C4-2B (cell line): ENCODE results near the gene LRRC59.

Experiments
- CTCF ChIP-seq: fragments of 450-650 bp; conservative IDR thresholded peaks from 2 replicates; pipeline ENCODE4 v1.5.1; 2017; ENCODE audit warnings: mild to moderate bottlenecking
- ZFX ChIP-seq: fragments of 450-650 bp; IDR thresholded peaks from 2 replicates; pipeline ENCODE4 v1.6.1; 2017

GRCh38 chr17:50440838-50441829 lies 43.8 kb upstream of the LRRC59 start:
- TF ChIP-seq CTCF, result no peak
- TF ChIP-seq ZFX, result no peak
